Panc1 (cell line): Measurements from ENCODE around the gene LYRM9. TPM values are rescaled to one million over a fixed set of nuclear protein-coding genes. Genes with fewer than 3 reads are reported as not detected.

Source experiments
- ATAC-seq: fragments of 200-7000 bp; cut with Tn5 transposase; 2 replicates; pipeline ENCODE4 v1.9.1; 2020; ENCODE audit warnings: mild to moderate bottlenecking, moderate library complexity
- BruUV-seq: library from RNA; stranded (reverse); fragments of 400-500 nt; replicated peaks from 2 replicates; lab custom pipeline; 2021; lab: Mats Ljungman, UMichigan
- CTCF ChIA-PET: fragments of 300-600 bp; sonication (Branson Sonifier 250); formaldehyde crosslinking; loops from one replicate; lab custom pipeline; 2022; ENCODE audit warnings: antibody characterized with exemption; lab: Charles Lee
- POLR2A ChIA-PET: fragments of 300-600 bp; sonication (Branson Sonifier 250); formaldehyde crosslinking; loops from one replicate; lab custom pipeline; 2022; ENCODE audit warnings: antibody characterized with exemption; lab: Charles Lee
- DNase-seq: peaks from one replicate; pipeline ENCODE4 v3.0.0-alpha.2; 2010; ENCODE audit warnings: low read depth, low spot score
- H3K27ac ChIP-seq: 2 replicates; pipeline ENCODE4 v1.5.1; 2011; ENCODE audit warnings: mild to moderate bottlenecking, low read length, inconsistent platforms
- H3K27me3 ChIP-seq: fragments of 200-500 bp; sonication (Bioruptor generic); 2 replicates; pipeline ENCODE4 v1.6.0; 2014; ENCODE audit warnings: low read length, inconsistent platforms; ENCODE audit not compliant: control insufficient read depth, insufficient read depth
- H3K36me3 ChIP-seq: fragments of 200-500 bp; sonication (Bioruptor generic); 2 replicates; pipeline ENCODE4 v1.5.1; 2014; ENCODE audit warnings: inconsistent platforms, mild to moderate bottlenecking, low read length, moderate library complexity; ENCODE audit not compliant: control insufficient read depth, insufficient read depth
- H3K4me1 ChIP-seq: 2 replicates; pipeline ENCODE4 v1.5.1; 2011; ENCODE audit warnings: inconsistent platforms, mild to moderate bottlenecking, low read length, moderate library complexity; ENCODE audit not compliant: control insufficient read depth, insufficient read depth
- H3K4me3 ChIP-seq, 2 experiments: 2 replicates each; pipeline ENCODE4 v1.5.1; 2011 to 2012; ENCODE audit warnings: low read depth in 2 of 2, low read length in 2 of 2, mild to moderate bottlenecking in 2 of 2, inconsistent platforms in 1 of 2, moderate library complexity in 1 of 2
- H3K9me3 ChIP-seq: fragments of 200-500 bp; sonication (Bioruptor generic); 2 replicates; pipeline ENCODE4 v1.5.1; 2014; ENCODE audit warnings: low read depth, mild to moderate bottlenecking, inconsistent platforms, low read length, moderate library complexity; ENCODE audit not compliant: control insufficient read depth, insufficient read depth
- POLR2AphosphoS5 ChIP-seq: IDR thresholded peaks from 2 replicates; pipeline ENCODE4 v1.6.1; 2012; ENCODE audit warnings: mild to moderate bottlenecking, low read depth, low read length, moderate library complexity
- SIN3A ChIP-seq: IDR thresholded peaks from 2 replicates; pipeline ENCODE4 v1.6.1; 2012; ENCODE audit warnings: low read depth, mild to moderate bottlenecking, low read length, moderate library complexity, borderline replicate concordance; ENCODE audit not compliant: insufficient read depth
- TCF7L2 ChIP-seq: IDR thresholded peaks from 2 replicates; pipeline ENCODE4 v1.6.1; 2011; ENCODE audit warnings: mild to moderate bottlenecking, low read depth, low read length, inconsistent platforms
- in situ Hi-C: cut with HindIII; loops from 2 replicates; pipeline ENCODE4 v1.10.0; 2016; ENCODE audit warnings: low sequenced_read_pairs, low pct_unique_long_range_greater_than_20kb
- intact Hi-C: fragments of 100-400 bp; cut with micrococcal nuclease; formaldehyde crosslinking; loops from one replicate; pipeline ENCODE4 v1.10.0; 2022; ENCODE audit not compliant: unreplicated experiment
- total RNA-seq: library from RNA; stranded (reverse); gene quantifications from one replicate; pipeline ENCODE4 v1.2.1, GENCODE V29; 2021; ENCODE audit not compliant: unreplicated experiment
- TF ChIP-seq, protein P1 (sequence below): fragments of 450-650 bp; IDR thresholded peaks from 2 replicates; pipeline ENCODE4 v1.5.1; 2017; ENCODE audit warnings: mild to moderate bottlenecking
- TF ChIP-seq, protein P2 (sequence below), 2 experiments: IDR thresholded peaks; 2 replicates each; pipeline ENCODE4 v1.6.1; 2011 to 2012; ENCODE audit warnings: low read depth in 2 of 2, control low read depth in 1 of 2, low read length in 1 of 2, mild to moderate bottlenecking in 1 of 2, moderate library complexity in 1 of 2; ENCODE audit not compliant: insufficient read depth in 1 of 2

The LYRM9 gene
- total RNA-seq, 1 experiment from 2014 or later: 1.6 TPM

- ATAC-seq (no peak), DNase-seq (no peak)
- ChIA-PET POLR2A (interaction anchor here (0.5 kb wide), 1 partner anchor 50 kb away, joined by 7 read pairs; no protein-coding TSS in a partner anchor), CTCF (no interaction called here)
- Histone ChIP-seq H3K4me1 (no peaks in the 10 kb centered on the region), H3K9me3 (no peaks in the 10 kb centered on the region), H3K27me3 (peaks cover 22% of the 10 kb centered on the region), H3K4me3 (no peak overlapping the region), H3K27ac (no peak overlapping the region), H3K36me3 (no peaks in the 10 kb centered on the region)
- intact Hi-C loops (no loop called here), in situ Hi-C loops (no loop called here)
- no TSS peak for BruUV-seq
- TF ChIP-seq, protein P1, sequence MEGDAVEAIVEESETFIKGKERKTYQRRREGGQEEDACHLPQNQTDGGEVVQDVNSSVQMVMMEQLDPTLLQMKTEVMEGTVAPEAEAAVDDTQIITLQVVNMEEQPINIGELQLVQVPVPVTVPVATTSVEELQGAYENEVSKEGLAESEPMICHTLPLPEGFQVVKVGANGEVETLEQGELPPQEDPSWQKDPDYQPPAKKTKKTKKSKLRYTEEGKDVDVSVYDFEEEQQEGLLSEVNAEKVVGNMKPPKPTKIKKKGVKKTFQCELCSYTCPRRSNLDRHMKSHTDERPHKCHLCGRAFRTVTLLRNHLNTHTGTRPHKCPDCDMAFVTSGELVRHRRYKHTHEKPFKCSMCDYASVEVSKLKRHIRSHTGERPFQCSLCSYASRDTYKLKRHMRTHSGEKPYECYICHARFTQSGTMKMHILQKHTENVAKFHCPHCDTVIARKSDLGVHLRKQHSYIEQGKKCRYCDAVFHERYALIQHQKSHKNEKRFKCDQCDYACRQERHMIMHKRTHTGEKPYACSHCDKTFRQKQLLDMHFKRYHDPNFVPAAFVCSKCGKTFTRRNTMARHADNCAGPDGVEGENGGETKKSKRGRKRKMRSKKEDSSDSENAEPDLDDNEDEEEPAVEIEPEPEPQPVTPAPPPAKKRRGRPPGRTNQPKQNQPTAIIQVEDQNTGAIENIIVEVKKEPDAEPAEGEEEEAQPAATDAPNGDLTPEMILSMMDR: no peak
- no peak for TF ChIP-seq SIN3A
- TF ChIP-seq TCF7L2: no peak
- TF ChIP-seq, protein P2, sequence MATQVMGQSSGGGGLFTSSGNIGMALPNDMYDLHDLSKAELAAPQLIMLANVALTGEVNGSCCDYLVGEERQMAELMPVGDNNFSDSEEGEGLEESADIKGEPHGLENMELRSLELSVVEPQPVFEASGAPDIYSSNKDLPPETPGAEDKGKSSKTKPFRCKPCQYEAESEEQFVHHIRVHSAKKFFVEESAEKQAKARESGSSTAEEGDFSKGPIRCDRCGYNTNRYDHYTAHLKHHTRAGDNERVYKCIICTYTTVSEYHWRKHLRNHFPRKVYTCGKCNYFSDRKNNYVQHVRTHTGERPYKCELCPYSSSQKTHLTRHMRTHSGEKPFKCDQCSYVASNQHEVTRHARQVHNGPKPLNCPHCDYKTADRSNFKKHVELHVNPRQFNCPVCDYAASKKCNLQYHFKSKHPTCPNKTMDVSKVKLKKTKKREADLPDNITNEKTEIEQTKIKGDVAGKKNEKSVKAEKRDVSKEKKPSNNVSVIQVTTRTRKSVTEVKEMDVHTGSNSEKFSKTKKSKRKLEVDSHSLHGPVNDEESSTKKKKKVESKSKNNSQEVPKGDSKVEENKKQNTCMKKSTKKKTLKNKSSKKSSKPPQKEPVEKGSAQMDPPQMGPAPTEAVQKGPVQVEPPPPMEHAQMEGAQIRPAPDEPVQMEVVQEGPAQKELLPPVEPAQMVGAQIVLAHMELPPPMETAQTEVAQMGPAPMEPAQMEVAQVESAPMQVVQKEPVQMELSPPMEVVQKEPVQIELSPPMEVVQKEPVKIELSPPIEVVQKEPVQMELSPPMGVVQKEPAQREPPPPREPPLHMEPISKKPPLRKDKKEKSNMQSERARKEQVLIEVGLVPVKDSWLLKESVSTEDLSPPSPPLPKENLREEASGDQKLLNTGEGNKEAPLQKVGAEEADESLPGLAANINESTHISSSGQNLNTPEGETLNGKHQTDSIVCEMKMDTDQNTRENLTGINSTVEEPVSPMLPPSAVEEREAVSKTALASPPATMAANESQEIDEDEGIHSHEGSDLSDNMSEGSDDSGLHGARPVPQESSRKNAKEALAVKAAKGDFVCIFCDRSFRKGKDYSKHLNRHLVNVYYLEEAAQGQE (IDR thresholded peaks at IDR 0.05; ENCODE audit: insufficient read depth in 1 of 2, low read depth in 2 of 2, low read length in 1 of 2): no peak
- TF ChIP-seq POLR2AphosphoS5: no peak
Measured at GRCh38 chr17:27856676-27857432, 36.3 kb downstream of the LYRM9 start.

DNA sequence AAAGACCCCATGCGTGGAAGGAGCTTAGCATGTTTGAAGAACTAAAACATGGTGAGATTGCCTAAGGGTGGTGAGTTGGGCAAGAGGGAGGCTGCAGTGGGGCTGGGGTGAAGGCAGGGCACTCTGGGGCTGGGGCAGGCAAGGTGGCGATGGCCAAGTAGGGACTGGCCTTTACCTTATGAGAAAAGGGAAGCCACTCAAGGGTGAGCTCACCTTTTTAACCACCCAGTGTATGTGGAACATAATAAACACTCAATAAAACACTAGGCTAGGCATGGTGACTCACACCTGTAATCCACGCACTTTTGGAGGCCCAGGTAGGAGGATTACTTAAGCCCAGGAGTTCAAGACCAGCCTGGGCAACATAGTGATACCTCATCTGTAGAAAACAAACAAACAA, 37.7 kb downstream of the LYRM9 start:
- CTCF ChIA-PET: no interaction called here
- H3K36me3 ChIP-seq: no peaks in the 10 kb centered on the region
- DNase-seq (no peak), ATAC-seq (no peak)
- H3K4me3 ChIP-seq: no peak overlapping the region
- no peaks in the 10 kb centered on the region for H3K9me3 ChIP-seq
- intact Hi-C loops: no loop called here
- H3K27me3 ChIP-seq: peaks cover 13% of the 10 kb centered on the region
- TF ChIP-seq POLR2AphosphoS5: no peak
- no peak for TF ChIP-seq TCF7L2
- TF ChIP-seq SIN3A: no peak
- TF ChIP-seq, protein P2 (IDR thresholded peaks at IDR 0.05; ENCODE audit: insufficient read depth in 1 of 2, low read depth in 2 of 2, low read length in 1 of 2): no peak
- TF ChIP-seq, protein P1: no peak
- POLR2A ChIA-PET: no interaction called here
- in situ Hi-C loops: no loop called here
- H3K27ac ChIP-seq: no peak overlapping the region
- no TSS peak for BruUV-seq
- H3K4me1 ChIP-seq: no peaks in the 10 kb centered on the region
